Activated CD8-positive, alpha-beta T cell treated with anti-CD3 and anti-CD28 coated beads, Interleukin-2, amount 10 ng/mL, durations not matched to agents 7 days and 5 days (primary cell): ENCODE measurements around the gene DLD. TPM values are rescaled to one million over a fixed set of nuclear protein-coding genes. Genes with fewer than 3 reads are reported as not detected.
A peak's percentile ranks its signal among the peaks of the same experiment; 100 is the strongest.
"Not testable (repeated sequence)": the region's sequence is repeated elsewhere in the genome, so short reads cannot be mapped to it uniquely, and the experiment has no call there.

ENCODE experiments used
- ATAC-seq: fragments of 150-1000 bp; cut with Tn5 transposase; one replicate; pipeline ENCODE4 v1.10.0; 2021; ENCODE audit warnings: moderate library complexity
- CTCF ChIA-PET: fragments of 350-600 bp; sonication (Branson Sonifier 250); formaldehyde crosslinking; loops from one replicate; lab custom pipeline; 2021; ENCODE audit warnings: antibody characterized with exemption; lab: Charles Lee
- POLR2A ChIA-PET: fragments of 350-600 bp; sonication (Branson Sonifier 250); formaldehyde crosslinking; loops from one replicate; lab custom pipeline; 2021; ENCODE audit warnings: antibody characterized with exemption; lab: Charles Lee
- DNase-seq: peaks from one replicate; pipeline ENCODE4 v3.0.0-alpha.2; 2020
- H3K27ac Mint-ChIP-seq: one replicate; pipeline ENCODE4 v1.8.0; 2021; ENCODE audit warnings: mild to moderate bottlenecking, mixed read lengths
- H3K27me3 Mint-ChIP-seq: one replicate; pipeline ENCODE4 v1.8.0; 2021; ENCODE audit warnings: low read depth, mixed read lengths
- H3K36me3 Mint-ChIP-seq: one replicate; pipeline ENCODE4 v1.8.0; 2021; ENCODE audit warnings: low read depth, mixed read lengths
- H3K4me1 Mint-ChIP-seq: one replicate; pipeline ENCODE4 v1.8.0; 2021; ENCODE audit warnings: low read depth, mixed read lengths
- H3K4me3 Mint-ChIP-seq: one replicate; pipeline ENCODE4 v1.8.0; 2021; ENCODE audit warnings: mild to moderate bottlenecking, mixed read lengths
- H3K9me3 Mint-ChIP-seq: one replicate; pipeline ENCODE4 v1.8.0; 2022; ENCODE audit warnings: mixed read lengths; ENCODE audit not compliant: insufficient read depth
- total RNA-seq, 2 experiments: library from RNA; stranded (reverse); gene quantifications; one replicate each; pipeline ENCODE4 v1.2.3, GENCODE V29; 2021

The DLD gene
- total RNA-seq, 2 experiments from 2014 or later, result 61.2 to 65.0 TPM

DNA sequence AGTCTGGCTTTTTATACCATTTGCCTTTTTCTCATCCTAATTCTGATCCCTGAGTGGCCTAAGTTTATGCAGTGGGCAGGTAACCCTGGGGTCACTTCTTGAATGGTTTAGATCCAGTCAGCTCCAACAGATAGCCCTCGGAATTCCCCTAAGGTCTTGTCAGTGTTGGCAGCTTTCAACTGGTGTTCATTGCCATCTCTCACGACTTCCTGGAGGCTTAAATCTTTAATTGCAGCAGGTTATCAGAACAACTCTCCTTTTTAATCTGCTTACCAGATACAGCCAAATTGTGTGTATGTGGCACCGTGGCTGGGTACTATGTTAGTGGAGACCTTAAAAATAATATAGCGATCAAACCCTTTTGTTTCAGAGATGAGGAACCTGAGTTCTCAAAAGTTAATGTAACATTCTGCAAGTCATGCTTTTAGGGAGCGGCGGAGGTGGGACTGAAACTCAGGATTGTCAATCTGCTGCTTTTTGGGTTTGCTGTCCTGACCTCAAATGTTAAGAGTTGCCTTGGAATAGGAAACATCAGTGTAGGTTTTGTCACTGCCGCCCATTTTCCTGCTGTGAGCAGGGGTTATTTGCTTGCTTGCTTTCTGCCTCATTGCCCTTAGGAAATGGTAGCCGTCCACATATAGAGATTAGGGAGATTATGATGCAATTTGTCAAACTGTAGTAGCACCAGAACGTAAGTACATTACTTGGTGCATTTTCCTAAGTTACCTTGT, 818 bp downstream of the DLD start:
- H3K4me3 Mint-ChIP-seq, result peak overlapping the region; percentile 88
- H3K4me1 Mint-ChIP-seq, result peaks cover 34% of the 10 kb centered on the region
- peaks cover 30% of the 10 kb centered on the region for H3K36me3 Mint-ChIP-seq
- DNase-seq, result no peak
- ChIA-PET CTCF (interaction anchor here (1.0 to 5.9 kb wide), 4 partner anchors 10 to 254 kb away, joined by 3 to 75 read pairs (median 6); partner anchors contain the start of gene CBLL1), POLR2A (interaction anchor here (1.2 to 4.1 kb wide), 2 partner anchors 17 to 148 kb away, joined by 4 to 22 read pairs; partner anchors contain the start of gene CBLL1)
- H3K9me3 Mint-ChIP-seq, result no peaks in the 10 kb centered on the region
- H3K27ac Mint-ChIP-seq, result peak overlapping the region; percentile 95
- H3K27me3 Mint-ChIP-seq, result no peaks in the 10 kb centered on the region
- ATAC-seq, result peak; percentile 8

DNA sequence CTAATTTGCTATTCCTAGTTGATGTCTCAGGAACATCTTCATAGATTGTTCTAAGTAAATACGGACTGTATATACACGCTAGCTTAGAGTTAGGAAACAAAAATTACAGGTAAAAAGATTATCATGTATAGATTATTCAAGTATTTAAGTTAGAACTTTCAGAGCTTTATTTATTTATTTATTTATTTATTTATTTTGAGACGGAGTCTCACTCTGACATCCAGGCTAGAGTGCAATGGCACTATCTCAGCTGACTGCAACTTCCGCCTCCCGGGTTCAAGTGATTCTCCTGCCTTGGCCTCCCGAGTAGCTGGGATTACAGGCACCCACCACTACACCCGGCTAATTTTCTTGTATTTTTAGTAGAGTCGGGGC, 1.4 kb downstream of the DLD start:
- POLR2A ChIA-PET, H3K27me3 Mint-ChIP-seq, DNase-seq, H3K9me3 Mint-ChIP-seq, ATAC-seq: not testable (repeated sequence)
- CTCF ChIA-PET, result interaction anchor here (0.9 to 1.9 kb wide), 2 partner anchors 12 to 253 kb away, joined by 4 to 5 read pairs; no protein-coding TSS in a partner anchor
- Mint-ChIP-seq H3K4me1 (peaks cover 34% of the 10 kb centered on the region), H3K36me3 (peaks cover 35% of the 10 kb centered on the region), H3K4me3 (peak overlapping the region; percentile 88), H3K27ac (peak overlapping the region; percentile 95)

DNA sequence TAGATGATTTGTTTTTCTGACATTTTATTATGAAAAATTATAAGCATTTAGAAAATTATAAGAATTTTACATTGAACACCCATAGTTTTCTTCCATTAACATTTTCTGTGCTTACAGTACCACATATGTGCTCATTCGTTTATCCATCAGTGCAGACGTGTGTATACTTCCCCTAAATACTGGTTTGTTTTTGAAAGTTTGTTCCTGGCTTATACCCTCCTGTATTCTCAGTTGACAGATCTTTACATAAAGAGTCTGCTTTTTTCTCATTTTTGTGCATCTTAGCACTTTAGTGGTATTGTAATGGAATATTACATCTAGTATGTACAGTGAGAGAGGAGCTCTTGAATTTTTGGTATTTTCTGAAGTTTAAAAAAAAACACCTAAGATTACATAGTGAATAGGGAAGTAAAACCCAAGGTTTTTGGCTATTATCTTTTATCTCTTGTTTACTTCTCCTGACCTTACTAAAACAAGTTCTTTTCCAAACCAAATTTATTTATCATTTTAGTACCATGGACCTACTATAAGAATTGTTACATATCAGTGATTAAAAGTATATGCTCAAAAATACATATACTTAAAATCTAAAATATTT, 8.1 kb downstream of the DLD start:
- H3K27ac Mint-ChIP-seq, result no peak overlapping the region

DNA sequence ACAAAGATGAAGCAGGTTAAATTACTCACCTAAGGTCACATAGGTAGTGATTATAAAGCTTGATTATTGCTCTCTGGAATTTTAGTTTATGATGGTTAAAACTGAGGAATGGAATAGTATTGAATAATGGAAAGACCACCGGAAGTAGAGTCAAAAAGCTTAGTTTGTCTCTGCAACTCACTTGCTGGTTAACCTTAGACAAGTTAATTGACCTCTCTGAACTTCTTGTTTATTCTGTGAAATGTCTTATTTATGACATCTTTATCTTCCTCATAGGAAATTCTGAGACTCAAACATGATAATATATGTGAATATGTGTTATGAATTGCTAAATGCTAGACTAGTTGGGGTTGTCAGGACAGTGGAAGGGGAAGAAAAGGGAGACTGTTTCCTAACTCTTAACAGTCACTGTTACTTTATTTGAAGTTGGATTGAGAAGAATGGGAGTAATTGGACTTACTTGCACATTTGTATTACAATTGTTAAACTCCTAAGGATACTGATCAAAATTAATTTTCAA, 9.6 kb downstream of the DLD start:
- Mint-ChIP-seq H3K9me3 (no peaks in the 10 kb centered on the region), H3K27me3 (no peaks in the 10 kb centered on the region), H3K36me3 (peaks cover 38% of the 10 kb centered on the region), H3K27ac (no peak overlapping the region), H3K4me1 (peaks cover 4% of the 10 kb centered on the region), H3K4me3 (no peak overlapping the region)
- no peak for DNase-seq
- ChIA-PET CTCF (interaction anchor here (1.2 to 1.3 kb wide), 2 partner anchors 20 to 158 kb away, joined by 3 read pairs; no protein-coding TSS in a partner anchor), POLR2A (interaction anchor here (0.6 kb wide), 1 partner anchor 33 kb away, joined by 4 read pairs; no protein-coding TSS in a partner anchor)
- ATAC-seq, result no peak

More for the DNA sequence above, 8.1 kb downstream of the DLD start:
- ChIA-PET POLR2A (no interaction called here), CTCF (interaction anchor here (1.1 to 1.2 kb wide), 2 partner anchors 18 to 24 kb away, joined by 3 read pairs; no protein-coding TSS in a partner anchor)
- Mint-ChIP-seq H3K4me3 (no peak overlapping the region), H3K4me1 (peaks cover 13% of the 10 kb centered on the region), H3K36me3 (peaks cover 49% of the 10 kb centered on the region), H3K9me3 (no peaks in the 10 kb centered on the region), H3K27me3 (no peaks in the 10 kb centered on the region)
- no peak for ATAC-seq
- no peak for DNase-seq

DNA sequence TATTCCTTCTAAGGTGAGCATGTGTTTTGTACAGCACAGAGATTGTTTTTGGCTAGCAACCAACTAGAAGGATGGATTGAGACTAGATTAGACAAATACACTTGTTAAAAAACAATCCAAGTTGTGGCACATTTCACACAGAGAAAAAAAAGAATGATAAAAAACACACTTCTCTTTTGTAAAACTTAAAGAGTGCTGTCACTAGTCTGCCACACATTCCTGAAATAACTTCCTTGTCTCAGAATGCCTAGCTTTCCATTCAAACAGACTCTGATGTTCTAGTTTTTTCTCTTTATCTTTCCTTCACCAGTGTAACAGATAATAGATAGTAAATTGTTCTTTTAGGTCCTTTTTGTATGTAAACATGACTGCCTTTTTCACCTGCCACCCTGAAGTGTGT, 11.4 kb downstream of the DLD start:
- no peaks in the 10 kb centered on the region for H3K27me3 Mint-ChIP-seq
- no peak overlapping the region for H3K27ac Mint-ChIP-seq
- no peaks in the 10 kb centered on the region for H3K9me3 Mint-ChIP-seq
- DNase-seq, result no peak
- peaks cover 2% of the 10 kb centered on the region for H3K4me1 Mint-ChIP-seq
- ChIA-PET POLR2A (no interaction called here), CTCF (no interaction called here)
- no peak overlapping the region for H3K4me3 Mint-ChIP-seq
- H3K36me3 Mint-ChIP-seq, result peaks cover 38% of the 10 kb centered on the region
- ATAC-seq, result no peak

DNA sequence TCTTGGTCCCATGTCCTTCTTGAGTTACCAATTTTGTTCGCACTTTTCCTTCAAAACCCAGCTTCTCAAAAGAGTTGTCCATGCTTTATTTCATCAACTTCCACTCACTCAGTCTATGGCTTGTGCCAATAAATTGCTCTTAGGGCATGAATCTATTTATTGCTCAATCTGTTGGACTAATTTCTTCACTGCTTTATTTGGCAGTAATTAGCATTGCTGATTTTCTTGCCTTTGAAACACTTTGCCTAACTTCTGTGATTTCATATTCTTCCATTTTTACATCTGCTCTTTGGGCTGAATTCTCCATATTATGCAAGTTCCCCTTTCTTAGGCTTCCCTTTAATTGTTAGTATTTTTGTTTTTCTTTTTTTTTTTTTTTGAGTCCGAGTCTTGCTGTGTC, 16.8 kb downstream of the DLD start:
- DNase-seq (no peak), ATAC-seq (no peak)
- no peaks in the 10 kb centered on the region for H3K9me3 Mint-ChIP-seq
- peaks cover 66% of the 10 kb centered on the region for H3K36me3 Mint-ChIP-seq
- H3K4me3 Mint-ChIP-seq, result no peak overlapping the region
- POLR2A ChIA-PET, result no interaction called here
- H3K27ac Mint-ChIP-seq, result no peak overlapping the region
- no peaks in the 10 kb centered on the region for H3K4me1 Mint-ChIP-seq
- no peaks in the 10 kb centered on the region for H3K27me3 Mint-ChIP-seq
- CTCF ChIA-PET, result no interaction called here

DNA sequence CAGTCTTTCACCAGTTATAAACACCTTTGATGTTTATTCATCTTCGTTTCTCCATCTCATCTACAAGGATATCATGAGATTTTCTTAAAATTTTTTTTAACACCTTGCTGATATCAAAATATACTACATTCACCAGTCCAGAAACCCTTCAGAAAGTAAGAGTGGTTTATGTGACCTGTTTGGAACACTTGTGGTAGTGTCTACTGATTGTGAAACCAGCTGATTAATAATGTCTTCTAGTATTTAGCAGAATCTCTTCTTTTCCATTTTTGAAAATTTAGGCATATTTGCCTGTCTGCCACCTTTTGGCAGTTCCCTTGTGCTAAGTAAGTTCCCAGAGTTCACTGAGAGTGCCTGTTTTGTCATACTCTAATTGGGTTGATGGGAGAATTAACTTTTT, 18.5 kb downstream of the DLD start:
- Mint-ChIP-seq H3K27ac (no peak overlapping the region), H3K4me3 (no peak overlapping the region), H3K36me3 (peaks cover 72% of the 10 kb centered on the region), H3K9me3 (no peaks in the 10 kb centered on the region), H3K4me1 (no peaks in the 10 kb centered on the region), H3K27me3 (no peaks in the 10 kb centered on the region)
- no peak for DNase-seq
- POLR2A ChIA-PET, result no interaction called here
- ATAC-seq, result no peak
- CTCF ChIA-PET, result no interaction called here

DNA sequence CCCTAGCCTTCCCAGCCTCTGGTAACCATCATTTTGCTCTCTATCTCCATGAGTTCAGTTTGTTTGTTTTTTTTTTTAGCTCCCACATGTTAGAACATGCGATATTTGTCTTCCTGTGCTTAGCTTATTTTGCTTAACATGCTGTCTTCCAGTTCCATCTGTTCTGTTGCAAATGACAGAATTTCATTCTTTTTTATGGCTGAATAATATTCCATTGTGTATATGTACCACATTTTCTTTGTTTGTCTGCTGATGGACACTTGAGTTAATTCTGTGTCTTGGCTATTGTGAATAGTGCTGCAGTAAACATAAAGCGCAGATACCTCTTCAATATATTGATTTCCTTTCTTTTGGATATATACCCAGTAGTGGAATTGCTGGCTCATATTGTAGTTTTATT, 21.0 kb downstream of the DLD start:
- no peak overlapping the region for H3K27ac Mint-ChIP-seq
- ChIA-PET CTCF (no interaction called here), POLR2A (interaction anchor here (0.6 kb wide), 1 partner anchor 9 kb away, joined by 4 read pairs; no protein-coding TSS in a partner anchor)
- H3K27me3 Mint-ChIP-seq, result no peaks in the 10 kb centered on the region
- H3K9me3 Mint-ChIP-seq, result no peaks in the 10 kb centered on the region
- peaks cover 70% of the 10 kb centered on the region for H3K36me3 Mint-ChIP-seq
- ATAC-seq (no peak), DNase-seq (no peak)
- H3K4me1 Mint-ChIP-seq, result no peaks in the 10 kb centered on the region
- H3K4me3 Mint-ChIP-seq, result no peak overlapping the region

DNA sequence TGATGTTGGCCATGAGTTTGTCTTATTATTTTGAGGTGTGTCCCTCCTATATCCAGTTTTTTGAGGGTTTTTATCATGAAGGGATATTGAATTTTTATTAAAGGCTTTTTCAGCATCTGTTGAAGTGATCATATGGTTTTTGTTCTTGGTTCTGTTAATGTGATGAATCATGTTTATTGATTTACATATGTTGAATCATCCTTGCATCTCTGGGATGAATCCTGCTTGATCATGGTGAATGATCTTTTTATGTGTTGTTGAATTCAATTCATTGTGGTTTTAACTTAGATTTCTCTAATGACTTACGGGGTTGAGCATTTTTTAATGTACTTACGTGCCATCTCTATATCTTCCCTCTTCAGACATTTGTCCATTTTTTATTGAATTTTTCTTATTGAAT, 22.9 kb downstream of the DLD start:
- ATAC-seq, result no peak
- POLR2A ChIA-PET, result no interaction called here

DNA sequence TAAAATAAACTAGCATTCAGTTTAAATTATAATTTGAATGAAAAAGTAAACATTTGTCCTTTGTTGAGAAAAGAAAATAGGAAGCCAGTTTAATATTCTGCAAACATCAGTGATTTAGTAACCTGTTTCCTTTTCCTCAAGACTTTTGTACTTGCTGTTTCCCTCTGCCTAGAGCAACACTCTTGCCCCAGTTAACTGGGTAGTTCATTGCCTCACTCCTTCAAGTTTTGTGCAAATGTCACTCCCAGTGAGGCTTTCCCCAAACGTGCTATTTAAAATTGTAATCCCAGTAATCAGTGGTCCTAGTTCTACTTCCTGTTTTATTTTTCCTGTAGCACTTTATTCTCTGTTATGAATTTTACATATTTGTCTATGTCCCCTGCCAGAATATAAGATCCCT, 23.8 kb downstream of the DLD start:
- H3K27ac Mint-ChIP-seq, result no peak overlapping the region
- ChIA-PET CTCF (no interaction called here), POLR2A (no interaction called here)
- H3K27me3 Mint-ChIP-seq, result no peaks in the 10 kb centered on the region
- peaks cover 1% of the 10 kb centered on the region for H3K4me1 Mint-ChIP-seq
- no peaks in the 10 kb centered on the region for H3K9me3 Mint-ChIP-seq
- no peak for DNase-seq
- no peak overlapping the region for H3K4me3 Mint-ChIP-seq
- ATAC-seq, result no peak
- H3K36me3 Mint-ChIP-seq, result peaks cover 73% of the 10 kb centered on the region

More for the DNA sequence above, 22.9 kb downstream of the DLD start:
- H3K27me3 Mint-ChIP-seq, result no peaks in the 10 kb centered on the region
- no peak overlapping the region for H3K27ac Mint-ChIP-seq
- CTCF ChIA-PET, result no interaction called here
- no peaks in the 10 kb centered on the region for H3K9me3 Mint-ChIP-seq
- H3K36me3 Mint-ChIP-seq, result peaks cover 75% of the 10 kb centered on the region
- H3K4me3 Mint-ChIP-seq, result no peak overlapping the region
- H3K4me1 Mint-ChIP-seq, result no peaks in the 10 kb centered on the region
- DNase-seq, result no peak

DNA sequence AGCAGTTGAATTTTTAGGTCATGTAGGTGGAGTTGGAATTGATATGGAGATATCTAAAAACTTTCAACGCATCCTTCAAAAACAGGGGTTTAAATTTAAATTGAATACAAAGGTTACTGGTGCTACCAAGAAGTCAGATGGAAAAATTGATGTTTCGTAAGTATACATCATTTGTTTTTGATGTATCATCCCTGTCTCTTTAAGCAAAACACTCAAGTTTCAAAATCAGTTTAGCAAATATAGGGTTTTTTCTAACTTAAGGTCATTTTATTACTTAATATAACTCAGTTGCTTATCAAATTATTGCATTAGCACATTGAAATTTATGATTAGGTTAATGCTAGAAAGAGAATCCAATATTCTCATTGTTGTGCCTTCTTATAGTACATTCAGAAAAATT, 24.6 kb downstream of the DLD start:
- no peak overlapping the region for H3K27ac Mint-ChIP-seq
- peaks cover 6% of the 10 kb centered on the region for H3K4me1 Mint-ChIP-seq
- H3K27me3 Mint-ChIP-seq, result no peaks in the 10 kb centered on the region
- H3K4me3 Mint-ChIP-seq, result no peak overlapping the region
- H3K36me3 Mint-ChIP-seq, result peaks cover 75% of the 10 kb centered on the region
- CTCF ChIA-PET, result no interaction called here
- no peak for ATAC-seq
- POLR2A ChIA-PET, result no interaction called here
- DNase-seq, result no peak
- H3K9me3 Mint-ChIP-seq, result no peaks in the 10 kb centered on the region
